ENCODE data around the gene GINM1. TPM values are rescaled to one million over a fixed set of nuclear protein-coding genes. Genes with fewer than 3 reads are reported as not detected.
A peak's percentile ranks its signal among the peaks of the same experiment; 100 is the strongest.

Gene GINM1
- total and polyA plus RNA-seq, 2 donors (not counting 3 experiments of a cell fraction or from before 2014, with no cell fraction given): 14.6 to 38.0 TPM

DNA sequence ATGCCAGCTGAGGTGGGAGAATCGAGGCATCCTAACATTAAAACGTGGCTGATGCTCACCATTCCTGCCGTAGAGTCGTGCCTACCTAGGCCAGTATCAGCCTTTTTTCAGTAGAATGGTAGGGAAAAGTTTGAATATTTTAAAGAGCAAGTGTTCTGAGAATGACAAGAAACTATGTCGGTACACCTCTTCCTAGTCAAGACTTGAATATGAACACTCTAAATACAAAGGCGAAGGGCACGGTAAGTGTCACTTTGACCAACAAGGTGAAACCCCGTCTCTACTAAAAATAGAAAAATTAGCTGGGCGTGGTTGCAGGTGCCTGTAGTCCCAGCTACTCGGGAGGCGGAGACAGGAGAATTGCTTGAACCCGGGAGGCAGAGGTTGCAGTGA, 1.0 kb downstream of the GINM1 start:
- no peaks in the 10 kb centered on the region for H3K9me1 ChIP-seq (replicated peaks; ENCODE audit: control insufficient read depth, extremely low read depth, insufficient read depth, low read length)
- peak overlapping the region; percentile 36 for H3K4me2 ChIP-seq (ENCODE audit: insufficient read depth, low read length)
- H3K4me3 ChIP-seq (replicated peaks in 1 of 3; ENCODE audit: insufficient read depth in 1 of 3, low read depth in 1 of 3, low read length in 3 of 3): peak overlapping the region; percentile 69 to 93 (median 75)
- TF ChIP-seq JUN (IDR thresholded peaks at IDR 0.05; ENCODE audit: borderline replicate concordance, insufficient read depth, insufficient read length, low read depth) (no peak), FOS (IDR thresholded peaks at IDR 0.05; ENCODE audit: borderline replicate concordance, insufficient read depth, low read length) (no peak), MYC (IDR thresholded peaks at IDR 0.05; ENCODE audit: low read depth, low read length) (no peak), GATA2 (IDR thresholded peaks at IDR 0.05; ENCODE audit: insufficient read depth, insufficient read length, low read depth, low read length) (no peak), POLR2A (IDR thresholded peaks at IDR 0.05; ENCODE audit: low read depth, low read length) (no peak), POLR2AphosphoS5 (IDR thresholded peaks at IDR 0.05; ENCODE audit: insufficient read depth, low read depth, low read length) (no peak)
- TF ChIP-seq, protein P1, sequence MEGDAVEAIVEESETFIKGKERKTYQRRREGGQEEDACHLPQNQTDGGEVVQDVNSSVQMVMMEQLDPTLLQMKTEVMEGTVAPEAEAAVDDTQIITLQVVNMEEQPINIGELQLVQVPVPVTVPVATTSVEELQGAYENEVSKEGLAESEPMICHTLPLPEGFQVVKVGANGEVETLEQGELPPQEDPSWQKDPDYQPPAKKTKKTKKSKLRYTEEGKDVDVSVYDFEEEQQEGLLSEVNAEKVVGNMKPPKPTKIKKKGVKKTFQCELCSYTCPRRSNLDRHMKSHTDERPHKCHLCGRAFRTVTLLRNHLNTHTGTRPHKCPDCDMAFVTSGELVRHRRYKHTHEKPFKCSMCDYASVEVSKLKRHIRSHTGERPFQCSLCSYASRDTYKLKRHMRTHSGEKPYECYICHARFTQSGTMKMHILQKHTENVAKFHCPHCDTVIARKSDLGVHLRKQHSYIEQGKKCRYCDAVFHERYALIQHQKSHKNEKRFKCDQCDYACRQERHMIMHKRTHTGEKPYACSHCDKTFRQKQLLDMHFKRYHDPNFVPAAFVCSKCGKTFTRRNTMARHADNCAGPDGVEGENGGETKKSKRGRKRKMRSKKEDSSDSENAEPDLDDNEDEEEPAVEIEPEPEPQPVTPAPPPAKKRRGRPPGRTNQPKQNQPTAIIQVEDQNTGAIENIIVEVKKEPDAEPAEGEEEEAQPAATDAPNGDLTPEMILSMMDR (IDR thresholded peaks at IDR 0.05; ENCODE audit: extremely low read depth in 1 of 2, insufficient read depth in 1 of 2, low read depth in 1 of 2, low read length in 2 of 2): no peak
- H3K9ac ChIP-seq (replicated peaks; ENCODE audit: extremely low read depth, insufficient read depth, low read length): peak overlapping the region; percentile 87
- peaks cover 16% of the 10 kb centered on the region for H3K4me1 ChIP-seq (ENCODE audit: control insufficient read depth, extremely low read depth, insufficient read depth, low read length)
- ChIA-PET CTCF (interaction anchor here (1.9 kb wide), 1 partner anchor 19 kb away, joined by 6 read pairs; no protein-coding TSS in a partner anchor), POLR2A (no interaction called here)
- H2AFZ ChIP-seq (ENCODE audit: low read depth, low read length): peak overlapping the region; percentile 67
- H3K27ac ChIP-seq (ENCODE audit: insufficient read depth, low read depth, low read length): no peak overlapping the region
- FAIRE-seq: no peak
- no peaks in the 10 kb centered on the region for H3K9me3 ChIP-seq (replicated peaks; ENCODE audit: control insufficient read depth, insufficient read depth, low read length)
- peaks cover 19% of the 10 kb centered on the region for H3K79me2 ChIP-seq (ENCODE audit: control insufficient read depth, insufficient read depth, low read length)
- intact Hi-C loops (cut with micrococcal nuclease): loop anchor here (2.0 to 5.0 kb wide), 4 partner anchors 82 to 355 kb away; partner anchors contain the start of genes KATNA1, LATS1, LRP11 and RAET1G
- no peaks in the 10 kb centered on the region for H4K20me1 ChIP-seq (replicated peaks; ENCODE audit: control insufficient read depth, extremely low read depth, insufficient read depth, low read length)
- no peaks in the 10 kb centered on the region for H3K36me3 ChIP-seq (ENCODE audit: control insufficient read depth in 2 of 2, extremely low read depth in 1 of 2, insufficient read depth in 2 of 2, low read length in 2 of 2)
- BruUV-seq (replicated peaks): no TSS peak
- no peak for DNase-seq (ENCODE audit: low read depth, low spot score)
- dilution Hi-C loops (cut with MboI; ENCODE audit: extremely low pct_ligation_motif_present, low sequenced_read_pairs): no loop called here
- H3K27me3 ChIP-seq (ENCODE audit: control insufficient read depth in 2 of 2, insufficient read depth in 2 of 2, low read length in 2 of 2): no peaks in the 10 kb centered on the region
